ENCODE data around the gene ENOX2. TPM values are rescaled to one million over a fixed set of nuclear protein-coding genes. Genes with fewer than 3 reads are reported as not detected.

Gene ENOX2
- total RNA-seq, 1 donor from 2014 or later = 14.0 TPM

- Mint-ChIP-seq H3K9me3 (ENCODE audit: unreplicated experiment) (no peaks in the 10 kb centered on the region), H3K27ac (ENCODE audit: unreplicated experiment) (no peak overlapping the region), H3K36me3 (ENCODE audit: low read depth, unreplicated experiment) (no peaks in the 10 kb centered on the region), H3K4me1 (ENCODE audit: unreplicated experiment) (peaks cover 7% of the 10 kb centered on the region), H3K4me3 (ENCODE audit: unreplicated experiment) (no peak overlapping the region), H3K27me3 (ENCODE audit: unreplicated experiment) (no peaks in the 10 kb centered on the region)
- TF ChIP-seq CTCF (IDR thresholded peaks at IDR 0.05; ENCODE audit: unreplicated experiment) = no peak
- no peak for DNase-seq (ENCODE audit: low spot score)
These were observed 164.3 kb downstream of the ENOX2 start for GRCh38 chrX:130738638-130739195.

GRCh38 chrX:130734713-130735112 is 168.3 kb downstream of the ENOX2 start:
- Mint-ChIP-seq H3K36me3 (ENCODE audit: low read depth, unreplicated experiment) (no peaks in the 10 kb centered on the region), H3K4me3 (ENCODE audit: unreplicated experiment) (no peak overlapping the region), H3K4me1 (ENCODE audit: unreplicated experiment) (no peaks in the 10 kb centered on the region), H3K9me3 (ENCODE audit: unreplicated experiment) (no peaks in the 10 kb centered on the region), H3K27ac (ENCODE audit: unreplicated experiment) (no peak overlapping the region), H3K27me3 (ENCODE audit: unreplicated experiment) (peaks cover 2% of the 10 kb centered on the region)
- DNase-seq (ENCODE audit: low spot score) = no peak
- no peak for TF ChIP-seq CTCF (IDR thresholded peaks at IDR 0.05; ENCODE audit: unreplicated experiment)

- peaks cover 4% of the 10 kb centered on the region for H3K36me3 Mint-ChIP-seq (ENCODE audit: low read depth, unreplicated experiment)
- no peak for TF ChIP-seq CTCF (IDR thresholded peaks at IDR 0.05; ENCODE audit: unreplicated experiment)
- no peak overlapping the region for H3K4me3 Mint-ChIP-seq (ENCODE audit: unreplicated experiment)
- no peak for DNase-seq (ENCODE audit: low spot score)
- no peaks in the 10 kb centered on the region for H3K9me3 Mint-ChIP-seq (ENCODE audit: unreplicated experiment)
- H3K27ac Mint-ChIP-seq (ENCODE audit: unreplicated experiment) = no peak overlapping the region
- H3K4me1 Mint-ChIP-seq (ENCODE audit: unreplicated experiment) = no peaks in the 10 kb centered on the region
- peaks cover 2% of the 10 kb centered on the region for H3K27me3 Mint-ChIP-seq (ENCODE audit: unreplicated experiment)
These were observed 174.8 kb downstream of the ENOX2 start for GRCh38 chrX:130728208-130728607.

GRCh38 chrX:130726661-130727060 is 176.3 kb downstream of the ENOX2 start:
- Mint-ChIP-seq H3K4me1 (ENCODE audit: unreplicated experiment) (no peaks in the 10 kb centered on the region), H3K27me3 (ENCODE audit: unreplicated experiment) (peaks cover 2% of the 10 kb centered on the region), H3K36me3 (ENCODE audit: low read depth, unreplicated experiment) (peaks cover 4% of the 10 kb centered on the region), H3K9me3 (ENCODE audit: unreplicated experiment) (no peaks in the 10 kb centered on the region), H3K27ac (ENCODE audit: unreplicated experiment) (no peak overlapping the region), H3K4me3 (ENCODE audit: unreplicated experiment) (no peak overlapping the region)
- no peak for TF ChIP-seq CTCF (IDR thresholded peaks at IDR 0.05; ENCODE audit: unreplicated experiment)
- DNase-seq (ENCODE audit: low spot score) = no peak

- DNase-seq (ENCODE audit: low spot score) = no peak
- Mint-ChIP-seq H3K9me3 (ENCODE audit: unreplicated experiment) (no peaks in the 10 kb centered on the region), H3K4me3 (ENCODE audit: unreplicated experiment) (no peak overlapping the region), H3K36me3 (ENCODE audit: low read depth, unreplicated experiment) (peaks cover 4% of the 10 kb centered on the region), H3K27ac (ENCODE audit: unreplicated experiment) (no peak overlapping the region), H3K4me1 (ENCODE audit: unreplicated experiment) (no peaks in the 10 kb centered on the region), H3K27me3 (ENCODE audit: unreplicated experiment) (no peaks in the 10 kb centered on the region)
- TF ChIP-seq CTCF (IDR thresholded peaks at IDR 0.05; ENCODE audit: unreplicated experiment) = no peak
These were observed 177.5 kb downstream of the ENOX2 start for GRCh38 chrX:130725519-130725918.
